Measurements from ENCODE around the gene SGCD.

SGCD gene

GRCh38 chr5:156528673-156529072, 201.7 kb downstream of the SGCD start:
- Histone ChIP-seq H3K27ac (no peak overlapping the region), H3K4me3 (no peak overlapping the region)
- TF ChIP-seq, protein P1, sequence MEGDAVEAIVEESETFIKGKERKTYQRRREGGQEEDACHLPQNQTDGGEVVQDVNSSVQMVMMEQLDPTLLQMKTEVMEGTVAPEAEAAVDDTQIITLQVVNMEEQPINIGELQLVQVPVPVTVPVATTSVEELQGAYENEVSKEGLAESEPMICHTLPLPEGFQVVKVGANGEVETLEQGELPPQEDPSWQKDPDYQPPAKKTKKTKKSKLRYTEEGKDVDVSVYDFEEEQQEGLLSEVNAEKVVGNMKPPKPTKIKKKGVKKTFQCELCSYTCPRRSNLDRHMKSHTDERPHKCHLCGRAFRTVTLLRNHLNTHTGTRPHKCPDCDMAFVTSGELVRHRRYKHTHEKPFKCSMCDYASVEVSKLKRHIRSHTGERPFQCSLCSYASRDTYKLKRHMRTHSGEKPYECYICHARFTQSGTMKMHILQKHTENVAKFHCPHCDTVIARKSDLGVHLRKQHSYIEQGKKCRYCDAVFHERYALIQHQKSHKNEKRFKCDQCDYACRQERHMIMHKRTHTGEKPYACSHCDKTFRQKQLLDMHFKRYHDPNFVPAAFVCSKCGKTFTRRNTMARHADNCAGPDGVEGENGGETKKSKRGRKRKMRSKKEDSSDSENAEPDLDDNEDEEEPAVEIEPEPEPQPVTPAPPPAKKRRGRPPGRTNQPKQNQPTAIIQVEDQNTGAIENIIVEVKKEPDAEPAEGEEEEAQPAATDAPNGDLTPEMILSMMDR (IDR thresholded peaks at IDR 0.05) = no peak
- no peak for DNase-seq (ENCODE audit: low spot score)

DNA sequence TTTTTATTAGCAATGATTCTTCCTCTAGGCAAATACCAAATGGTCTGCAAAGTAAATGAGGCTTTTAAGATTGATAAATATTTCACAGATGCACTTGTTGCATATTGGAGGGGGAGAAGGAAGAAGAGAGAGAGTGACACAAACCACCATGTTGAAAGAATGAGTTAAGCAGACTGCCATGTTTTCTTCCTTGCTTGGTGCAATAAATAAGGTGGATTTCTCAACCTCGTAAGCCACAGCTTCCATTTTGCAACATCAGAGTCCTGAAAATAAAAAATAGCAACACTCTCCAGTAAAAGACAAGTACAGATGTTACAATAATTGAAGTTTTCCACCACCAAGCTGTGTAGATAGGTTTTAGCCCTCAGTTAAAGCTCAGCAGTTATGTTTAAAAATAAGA, 202.9 kb downstream of the SGCD start:
- TF ChIP-seq, protein P1 (IDR thresholded peaks at IDR 0.05) = no peak
- DNase-seq (ENCODE audit: low spot score) = no peak

GRCh38 chr5:156531199-156531598, 204.2 kb downstream of the SGCD start:
- Histone ChIP-seq H3K4me3 (no peak overlapping the region), H3K27ac (no peak overlapping the region)
- TF ChIP-seq, protein P1 (IDR thresholded peaks at IDR 0.05) = no peak
- DNase-seq (ENCODE audit: low spot score) = no peak

More for the DNA sequence above, 202.9 kb downstream of the SGCD start:
- Histone ChIP-seq H3K4me3 (no peak overlapping the region), H3K27ac (no peak overlapping the region)

- TF ChIP-seq, protein P1 (IDR thresholded peaks at IDR 0.05) = no peak
- Histone ChIP-seq H3K27ac (no peak overlapping the region), H3K4me3 (no peak overlapping the region)
- no peak for DNase-seq (ENCODE audit: low spot score)
These were observed 206.0 kb downstream of the SGCD start for GRCh38 chr5:156532921-156533320.

GRCh38 chr5:156534085-156534484, 207.1 kb downstream of the SGCD start:
- H3K27ac ChIP-seq = no peak overlapping the region
- DNase-seq (ENCODE audit: low spot score) = no peak
- TF ChIP-seq, protein P1 (IDR thresholded peaks at IDR 0.05) = no peak
- no peak overlapping the region for H3K4me3 ChIP-seq

- Histone ChIP-seq H3K4me3 (no peak overlapping the region), H3K27ac (no peak overlapping the region)
- TF ChIP-seq, protein P1 (IDR thresholded peaks at IDR 0.05) = no peak
- no peak for DNase-seq (ENCODE audit: low spot score)
These were observed 208.0 kb downstream of the SGCD start for GRCh38 chr5:156534906-156535485.

DNA sequence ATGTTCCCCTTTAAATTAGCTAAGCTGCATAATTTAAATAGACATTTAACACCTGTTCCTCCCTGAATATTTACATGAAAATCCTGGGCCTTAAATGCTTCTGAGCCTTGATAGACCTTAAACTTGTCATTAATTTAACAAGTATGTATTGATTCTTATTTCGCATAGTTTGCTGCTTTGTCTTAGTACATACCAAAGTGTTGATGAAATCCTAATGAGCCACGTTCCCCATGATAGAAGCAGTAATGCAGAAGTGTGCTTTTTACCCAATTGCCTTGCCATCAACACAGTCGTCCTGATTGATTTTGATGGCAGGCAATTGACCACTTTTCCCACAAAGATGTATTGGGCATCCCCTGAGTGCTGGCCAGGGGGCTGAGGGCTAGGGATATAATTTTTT, 213.5 kb downstream of the SGCD start:
- H3K27ac ChIP-seq = no peak overlapping the region
- no peak overlapping the region for H3K4me3 ChIP-seq
- TF ChIP-seq, protein P1 (IDR thresholded peaks at IDR 0.05) = no peak
- no peak for DNase-seq (ENCODE audit: low spot score)
